EL (cell line): ENCODE data around the gene RACK1.
A peak's percentile ranks its signal among the peaks of the same experiment; 100 is the strongest.

Source experiments
- DNase-seq: peaks from one replicate; pipeline ENCODE4 v3.0.0-alpha.2; 2016

Gene RACK1

DNA sequence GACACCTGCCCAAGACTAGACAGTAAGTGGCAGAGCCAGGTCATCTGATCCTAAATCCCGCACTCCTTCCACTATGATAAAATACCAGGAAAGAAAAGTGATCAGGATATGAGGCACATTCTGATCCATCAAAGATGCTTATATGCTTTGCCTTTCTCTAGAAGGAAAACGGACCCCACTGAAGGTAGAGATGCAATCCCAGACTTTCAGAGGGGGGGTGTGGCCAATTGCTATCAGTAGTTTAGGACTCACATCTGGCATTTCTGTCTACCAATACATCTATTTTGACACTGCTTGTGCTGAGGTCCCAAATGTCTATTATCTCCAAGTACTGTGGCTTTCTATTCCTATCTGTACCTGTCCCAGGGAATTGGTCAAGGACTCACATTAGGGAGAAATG lies 15.6 kb upstream of the RACK1 start:
- no peak for DNase-seq

DNA sequence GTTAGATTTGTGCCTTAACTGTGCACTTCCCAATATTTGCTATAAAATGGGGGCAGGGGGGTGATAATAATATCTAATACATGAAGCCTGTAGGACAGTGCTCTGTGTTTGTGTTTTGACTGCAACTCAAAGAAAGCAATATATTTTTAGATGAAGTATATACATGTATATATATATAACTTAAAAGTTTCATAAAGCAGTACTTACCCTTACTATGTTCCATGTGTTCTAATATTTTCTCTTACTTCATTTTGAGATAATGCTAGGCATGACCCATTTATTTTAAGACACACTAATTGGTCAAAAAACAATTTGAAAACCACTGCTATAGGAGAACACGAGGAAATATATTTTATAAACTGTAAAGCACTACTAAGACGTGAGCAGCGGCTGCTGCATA lies 14.9 kb upstream of the RACK1 start:
- DNase-seq = no peak

DNA sequence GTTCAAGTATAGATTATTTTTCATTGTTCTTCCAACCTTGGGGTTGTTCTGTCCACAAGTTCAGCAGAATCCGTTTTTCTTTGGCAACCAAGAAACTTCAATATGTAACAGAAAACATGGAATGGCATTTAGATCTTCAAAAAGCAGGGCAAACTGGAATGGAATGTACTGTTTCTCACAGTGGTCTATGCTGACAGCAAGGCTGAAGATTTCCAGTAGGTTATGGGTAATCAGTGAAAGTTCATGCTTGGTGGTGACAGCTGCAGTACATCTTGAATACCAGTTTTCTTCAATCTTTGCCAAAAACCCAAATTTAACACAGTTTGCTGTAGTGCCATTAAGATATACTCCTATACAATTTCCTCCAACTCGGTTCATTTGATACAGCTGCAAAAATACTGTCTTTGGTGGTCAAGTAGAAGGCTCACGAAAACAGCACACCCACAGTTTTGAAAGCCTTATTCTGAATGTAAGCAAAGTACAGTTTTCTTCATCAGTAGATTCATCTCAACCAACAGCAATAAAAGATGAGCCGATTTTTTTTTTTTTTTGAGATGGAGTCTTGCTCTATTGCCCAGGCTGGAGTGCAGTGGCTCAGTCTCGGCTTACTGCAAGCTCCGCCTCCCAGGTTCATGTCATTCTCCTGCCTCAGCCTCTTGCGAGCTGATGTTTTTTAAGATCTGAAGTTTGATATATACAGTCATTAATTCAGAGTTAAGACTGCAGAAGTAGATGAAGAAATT lies 12.3 kb upstream of the RACK1 start:
- no peak for DNase-seq

DNA sequence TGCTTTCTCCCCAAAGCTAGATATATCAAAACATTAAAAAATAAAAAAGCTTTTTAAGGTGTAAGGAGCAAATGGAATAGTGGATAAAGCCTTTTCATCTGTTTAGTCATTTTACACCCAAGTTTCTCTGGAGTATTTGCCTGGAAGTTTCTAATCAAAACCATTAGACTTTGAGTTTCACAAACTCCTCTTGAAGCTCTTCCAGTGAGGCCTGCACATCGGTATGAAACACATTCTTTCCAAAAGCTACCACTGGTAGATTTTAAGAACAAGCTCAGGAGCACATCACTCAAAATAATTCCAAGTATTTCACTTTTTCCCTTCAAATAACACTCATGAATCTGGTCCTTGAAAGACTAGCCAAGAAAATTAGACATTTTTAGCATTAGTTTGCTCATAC lies 11.6 kb upstream of the RACK1 start:
- no peak for DNase-seq

DNA sequence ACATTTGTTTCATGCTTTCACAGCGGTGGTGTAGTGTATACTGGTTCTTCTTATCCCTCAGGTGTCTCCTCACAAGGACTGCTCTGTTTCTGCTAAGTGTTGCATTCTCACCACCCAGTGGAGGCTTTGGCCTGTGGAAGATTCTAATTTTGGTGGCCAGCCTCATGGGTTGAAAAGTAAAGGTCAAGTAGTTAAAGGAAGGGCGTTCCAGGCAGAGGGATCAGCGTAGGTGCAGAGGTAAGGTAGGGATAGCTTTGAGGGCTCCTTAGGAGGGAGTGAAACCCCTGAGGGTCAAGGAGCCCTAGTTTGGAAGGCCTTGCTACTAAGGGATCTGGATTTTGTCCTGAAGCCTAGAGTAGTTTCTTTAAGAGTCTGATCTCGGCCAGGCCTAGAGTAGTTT lies 4.6 kb upstream of the RACK1 start:
- no peak for DNase-seq

DNA sequence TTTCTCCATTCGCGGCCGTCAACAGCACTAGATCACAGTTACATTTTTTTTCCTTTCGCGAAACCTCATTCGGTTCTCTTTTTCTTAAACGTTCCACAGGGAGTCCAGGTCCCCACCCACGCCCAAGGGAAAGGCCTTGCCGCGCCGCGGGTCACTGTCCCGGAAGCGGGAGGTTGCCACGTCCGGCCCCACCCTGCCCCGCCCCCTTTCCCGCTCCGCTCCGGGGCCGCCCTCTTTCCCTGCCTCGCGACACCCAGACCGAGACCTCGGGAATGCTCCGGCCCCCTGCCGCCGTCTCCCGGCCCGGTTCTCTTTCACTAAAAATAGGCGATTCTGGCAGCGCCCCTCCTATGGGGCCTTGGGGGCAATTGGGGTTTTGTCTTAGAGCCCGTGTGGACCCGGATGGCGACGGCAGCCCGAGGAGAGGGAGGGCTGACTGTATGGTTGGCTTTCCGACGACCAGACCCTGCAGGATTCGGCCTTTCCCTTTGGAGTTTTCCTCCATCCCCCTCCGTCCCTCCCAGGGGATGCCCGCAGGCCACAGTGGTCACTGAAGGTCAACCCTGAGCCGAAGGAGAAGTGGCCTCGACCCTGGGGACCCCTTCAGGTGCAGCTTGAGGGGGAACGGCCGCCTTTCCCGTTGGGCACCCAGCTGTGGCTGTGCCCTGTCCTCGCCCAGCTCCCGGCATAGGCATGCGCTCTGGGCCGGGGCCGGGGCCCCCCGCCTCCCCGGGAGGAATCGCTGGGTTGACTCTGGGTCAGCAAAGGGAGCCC lies 2.8 kb upstream of the RACK1 start:
- peak; percentile 90 for DNase-seq

DNA sequence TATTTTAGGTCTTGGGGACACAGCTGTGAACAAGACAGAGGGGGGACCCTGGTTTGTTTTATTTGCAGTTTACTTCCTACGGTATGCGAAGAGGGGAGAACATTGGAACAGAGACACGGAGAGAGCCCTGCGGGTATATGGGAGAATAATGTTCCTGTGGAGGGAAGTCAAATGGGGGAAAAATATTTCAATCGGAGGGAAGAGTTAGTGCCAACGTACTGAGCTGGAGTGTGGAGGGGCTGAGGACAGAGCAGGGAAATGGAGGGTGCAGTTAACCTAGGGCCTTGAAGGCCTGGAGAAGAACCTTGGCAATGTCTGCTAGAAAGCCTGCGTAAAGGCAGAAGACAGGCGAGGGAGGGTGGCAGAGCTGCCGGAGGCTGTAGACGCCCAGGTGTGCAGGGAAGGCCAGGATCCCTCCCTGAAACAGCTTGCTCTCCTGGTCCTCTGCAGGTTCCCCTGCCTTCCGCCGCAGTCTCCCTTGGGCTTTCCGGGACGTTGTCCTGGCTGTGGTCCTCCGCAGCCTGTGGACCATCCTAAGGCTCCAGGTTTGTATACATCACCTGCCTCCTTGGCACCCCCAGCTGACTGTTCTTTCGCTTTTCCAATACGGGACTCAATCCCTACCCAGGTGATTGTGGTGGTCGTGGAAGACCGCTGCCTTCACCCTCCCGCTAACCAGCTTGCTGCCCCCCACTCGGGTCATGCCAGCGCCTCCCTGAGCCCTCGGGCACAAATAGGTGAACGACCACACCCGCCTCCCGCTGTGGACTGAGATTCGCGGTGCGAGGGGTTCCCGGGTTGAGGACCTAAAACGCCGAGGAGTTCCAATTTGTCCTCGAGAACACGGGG lies 1.9 kb upstream of the RACK1 start:
- no peak for DNase-seq

DNA sequence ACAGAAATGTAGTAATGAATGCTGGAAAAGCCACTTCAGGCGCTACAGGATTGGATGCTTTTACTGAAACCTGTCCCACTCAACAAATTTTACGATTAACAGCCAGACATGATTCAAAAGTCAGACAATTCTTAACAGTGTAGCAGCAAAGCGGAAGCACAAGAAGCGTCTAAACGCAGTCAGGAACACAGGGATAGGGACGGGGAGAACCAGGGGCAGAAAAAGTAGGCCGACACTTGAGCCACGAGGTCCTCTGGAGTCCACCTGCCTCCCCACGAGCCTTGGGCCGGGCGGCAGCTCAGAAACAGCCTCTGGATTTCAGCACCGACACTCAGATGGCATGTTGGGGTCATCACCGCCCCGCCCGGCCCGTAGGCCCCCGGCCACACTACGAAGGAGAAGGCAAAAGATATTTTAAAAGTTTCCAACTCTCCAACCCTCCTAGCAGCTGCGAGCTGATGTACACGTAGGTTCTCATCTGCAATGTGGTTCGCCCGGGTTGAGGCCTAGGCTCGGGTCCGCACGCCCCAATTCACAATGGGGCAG lies 615 bp downstream of the RACK1 start:
- DNase-seq = no peak

DNA sequence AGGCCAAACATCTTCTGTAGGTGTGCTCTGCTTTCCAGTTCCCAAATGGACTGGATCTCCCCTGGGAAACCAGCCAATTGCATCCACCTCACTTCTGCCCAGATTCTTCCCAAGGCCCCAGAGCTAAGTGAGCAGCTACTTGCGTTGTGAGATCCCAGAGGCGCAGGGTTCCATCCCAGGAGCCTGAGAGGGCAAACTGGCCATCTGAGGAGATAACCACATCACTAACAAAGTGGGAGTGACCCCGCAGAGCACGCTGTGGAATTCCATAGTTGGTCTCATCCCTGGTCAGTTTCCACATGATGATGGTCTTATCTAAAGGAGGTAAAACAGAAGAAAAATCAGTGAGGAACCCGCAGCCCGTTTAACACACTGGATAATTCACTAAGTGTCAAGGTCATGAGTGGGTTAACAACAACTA lies 1.7 kb downstream of the RACK1 start:
- peak; percentile 43 for DNase-seq

DNA sequence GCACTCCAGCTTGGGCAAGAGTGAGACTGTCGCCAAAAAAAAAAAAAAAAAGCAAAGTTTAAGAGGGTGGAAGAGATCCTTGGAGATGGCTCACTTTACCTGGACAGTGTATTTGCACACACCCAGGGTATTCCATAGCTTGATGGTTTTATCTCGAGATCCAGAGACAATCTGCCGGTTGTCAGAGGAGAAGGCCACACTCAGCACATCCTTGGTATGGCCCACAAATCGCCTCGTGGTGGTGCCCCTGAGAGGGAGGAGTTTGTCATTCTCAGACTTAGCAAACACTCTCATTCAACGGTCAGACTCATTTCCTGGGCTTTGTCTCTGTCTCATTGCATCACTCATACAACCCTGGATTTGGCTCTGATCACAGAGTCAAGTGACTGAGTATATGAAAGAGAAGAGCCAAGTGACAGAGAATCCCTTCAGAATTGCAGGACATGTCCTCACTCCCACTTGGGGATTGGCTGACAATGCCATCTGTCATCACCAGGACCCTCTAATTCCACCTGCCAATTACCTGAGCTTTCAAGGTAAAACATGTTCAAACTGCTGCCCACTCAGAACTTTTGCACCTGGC lies 2.2 kb downstream of the RACK1 start:
- DNase-seq = peak; percentile 87

DNA sequence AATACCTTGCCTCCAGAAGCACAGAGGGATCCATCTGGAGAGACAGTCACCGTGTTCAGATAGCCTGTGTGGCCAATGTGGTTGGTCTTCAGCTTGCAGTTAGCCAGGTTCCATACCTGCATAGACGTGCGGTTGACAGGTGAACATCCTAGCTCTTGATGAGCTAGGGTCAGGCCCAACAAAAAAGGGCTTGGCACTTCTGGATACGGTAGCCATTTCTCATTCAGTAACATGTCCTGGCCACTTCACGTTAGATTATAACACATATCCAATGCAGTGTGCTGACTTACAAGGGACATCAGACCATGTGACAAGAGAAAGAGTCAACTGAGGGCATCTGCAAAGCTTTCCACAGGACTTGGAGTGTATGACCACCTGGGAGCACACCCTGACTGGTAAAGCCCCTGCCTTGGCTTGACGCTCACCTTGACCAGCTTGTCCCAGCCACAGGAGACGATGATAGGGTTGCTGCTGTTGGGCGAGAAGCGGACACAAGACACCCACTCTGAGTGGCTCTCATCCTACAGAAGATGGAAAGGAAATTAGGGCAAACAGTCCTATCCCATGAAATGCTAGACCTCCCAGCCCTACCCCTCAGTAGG lies 4.5 kb downstream of the RACK1 start:
- DNase-seq = no peak

DNA sequence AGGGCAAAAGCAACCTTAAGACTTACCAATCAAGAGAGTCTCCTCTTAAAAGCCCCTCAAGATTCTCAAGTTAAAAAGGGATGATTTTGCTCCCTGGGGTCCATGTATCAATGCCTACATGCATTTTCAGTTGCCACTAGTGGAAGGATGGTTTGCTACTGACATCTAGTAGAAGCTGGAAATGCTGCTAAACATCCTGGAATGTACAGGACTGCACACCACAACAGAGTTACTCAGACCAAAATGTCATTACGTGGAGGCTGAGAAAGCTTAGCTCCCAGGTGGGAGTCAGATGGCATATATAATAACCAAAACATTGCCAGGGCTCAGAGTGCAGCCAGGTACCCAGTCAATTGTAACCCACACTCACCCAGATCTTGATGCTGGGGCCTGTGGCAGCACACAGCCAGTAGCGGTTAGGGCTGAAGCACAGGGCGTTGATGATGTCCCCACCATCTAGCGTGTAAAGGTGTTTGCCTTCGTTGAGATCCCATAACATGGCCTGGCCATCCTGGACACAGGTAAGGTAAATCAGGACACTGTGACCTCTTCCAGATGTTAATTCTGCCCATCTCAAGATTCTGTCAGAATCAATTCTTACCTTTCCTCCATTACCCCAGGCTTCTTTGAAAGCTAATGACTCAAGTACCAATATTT lies 5.8 kb downstream of the RACK1 start:
- no peak for DNase-seq

DNA sequence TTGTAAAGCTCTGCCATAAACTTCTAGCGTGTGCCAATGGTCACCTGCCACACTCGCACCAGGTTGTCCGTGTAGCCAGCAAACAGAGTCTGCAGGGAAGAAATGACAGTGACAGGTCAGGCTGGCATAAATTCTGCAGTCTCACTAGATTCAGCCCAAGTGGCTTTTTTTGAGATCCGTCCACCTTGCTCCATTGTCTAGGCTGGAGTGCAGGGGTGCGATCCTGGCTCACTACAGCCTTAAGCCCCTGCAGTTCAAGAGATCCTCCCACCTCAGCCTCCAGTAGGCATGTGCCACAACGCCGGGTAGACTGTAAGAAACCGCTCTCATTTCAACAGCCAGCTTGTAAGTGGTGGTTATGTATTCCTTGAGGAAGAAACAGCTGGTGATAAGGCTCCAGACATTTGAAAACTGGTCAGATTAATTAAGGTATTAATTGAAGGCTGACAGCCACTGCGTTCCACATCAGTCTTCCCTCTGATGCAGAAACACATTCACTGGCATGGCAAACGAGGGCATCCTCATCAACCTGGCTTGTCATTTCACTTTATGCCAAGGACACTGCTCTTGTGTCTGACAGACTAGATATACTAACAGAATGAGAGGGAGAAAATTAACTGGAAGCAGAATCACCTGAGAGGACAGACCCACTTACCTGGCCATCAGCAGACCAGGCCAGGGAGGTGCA lies 6.6 kb downstream of the RACK1 start:
- DNase-seq = no peak

DNA sequence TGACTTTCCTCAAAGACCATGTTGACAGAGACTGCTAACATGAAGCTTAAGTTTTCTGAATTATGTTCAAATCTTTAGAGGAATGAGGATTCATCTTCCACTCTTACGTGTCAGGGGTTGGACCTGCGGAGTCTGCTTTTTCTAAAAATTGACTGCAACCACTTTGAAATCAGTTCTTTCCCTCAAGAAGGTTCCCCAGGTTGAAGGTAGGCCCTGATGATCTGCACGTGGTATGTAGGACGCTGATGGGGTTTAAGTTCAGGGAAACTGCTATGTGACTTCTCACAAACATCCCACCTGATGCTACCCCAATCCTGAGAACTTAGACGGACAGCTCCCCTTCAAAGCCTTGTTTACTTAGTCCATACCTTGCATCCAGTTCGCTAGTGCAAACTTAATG lies 7.2 kb downstream of the RACK1 start:
- no peak for DNase-seq

DNA sequence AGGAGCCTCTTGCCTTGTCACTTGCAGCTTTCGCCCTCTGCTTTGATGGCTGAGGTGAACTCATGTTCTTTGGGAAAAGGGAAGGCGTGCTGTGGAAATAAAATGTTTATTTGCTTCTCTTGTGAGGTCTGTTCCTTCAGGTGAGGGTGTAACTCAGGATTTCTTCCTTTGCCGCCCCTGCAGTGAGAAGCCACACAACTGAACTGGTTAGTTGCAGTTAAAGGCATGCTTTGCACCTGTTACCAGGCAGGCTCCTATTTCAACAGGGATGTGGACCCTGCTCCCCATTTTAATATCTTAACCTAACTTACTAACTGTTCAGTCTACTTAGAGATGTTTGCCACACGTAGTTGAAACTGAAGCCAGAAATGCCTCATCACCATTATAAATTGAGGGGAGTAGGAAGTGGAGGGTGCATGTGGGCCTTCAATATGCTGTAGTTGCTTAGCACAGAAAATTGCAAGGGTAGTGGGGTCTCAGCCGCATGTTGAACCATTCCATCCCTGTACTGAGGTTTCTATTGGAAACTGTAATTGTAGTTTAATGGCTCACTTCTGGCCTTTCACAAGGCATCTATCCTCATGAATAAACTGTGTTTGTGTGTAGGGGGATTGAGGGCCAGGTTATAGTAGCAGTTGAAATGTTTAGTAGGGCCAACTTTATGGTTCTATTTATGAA lies 7.9 kb downstream of the RACK1 start:
- no peak for DNase-seq

DNA sequence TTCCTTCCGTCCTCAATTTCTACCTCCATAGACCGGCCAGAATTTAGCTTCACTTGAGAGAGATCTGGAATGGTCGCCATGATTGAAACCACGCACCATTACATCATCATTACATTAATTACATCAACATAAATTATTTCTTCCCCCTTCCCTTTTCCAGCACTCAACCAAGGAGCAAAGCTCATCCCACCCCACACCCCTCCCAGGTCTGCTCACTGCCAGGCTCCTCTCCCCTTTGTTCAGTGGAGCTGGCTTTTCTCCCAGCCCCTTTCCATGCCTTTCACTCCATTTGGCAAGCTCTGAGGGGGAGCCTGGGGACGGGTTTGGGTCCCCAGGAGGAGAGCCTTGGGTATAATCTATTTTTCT lies 8.4 kb downstream of the RACK1 start:
- no peak for DNase-seq

DNA sequence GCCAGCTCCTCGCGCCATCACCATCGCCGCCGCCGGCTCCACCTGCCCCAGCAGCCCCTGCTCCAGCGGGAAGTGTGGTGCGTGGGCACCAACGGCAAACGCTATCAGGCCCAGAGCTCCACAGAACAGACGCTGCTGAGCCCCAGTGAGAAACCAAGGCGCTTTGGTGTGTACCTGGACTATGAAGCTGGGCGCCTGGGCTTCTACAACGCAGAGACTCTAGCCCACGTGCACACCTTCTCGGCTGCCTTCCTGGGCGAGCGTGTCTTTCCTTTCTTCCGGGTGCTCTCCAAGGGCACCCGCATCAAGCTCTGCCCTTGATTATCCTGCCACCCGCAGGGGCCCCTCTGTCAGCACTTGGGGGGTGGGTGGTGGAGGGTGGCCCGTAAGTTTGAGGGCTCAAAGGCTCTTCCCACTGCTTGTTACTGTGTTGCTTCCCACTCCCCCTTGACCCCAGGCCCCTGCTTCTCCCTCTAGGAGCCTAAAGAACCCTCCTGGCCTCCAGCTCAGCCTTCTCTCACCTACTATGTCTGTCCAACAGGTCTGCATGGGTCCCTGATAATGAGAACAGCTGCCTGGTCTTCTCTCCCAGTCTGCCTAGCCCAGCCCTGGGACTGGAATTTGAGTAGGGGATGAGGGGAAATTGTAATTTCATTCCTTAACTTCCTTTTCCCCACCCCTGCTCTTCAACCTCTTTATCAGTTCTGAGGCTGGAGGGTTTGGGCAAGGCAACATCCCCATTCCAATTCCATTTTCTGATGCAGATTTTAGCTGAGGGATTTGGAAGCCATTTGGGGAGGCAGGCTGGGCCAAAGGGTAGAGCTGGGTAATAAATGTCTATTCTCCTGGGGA lies 9.0 kb downstream of the RACK1 start:
- DNase-seq = no peak

DNA sequence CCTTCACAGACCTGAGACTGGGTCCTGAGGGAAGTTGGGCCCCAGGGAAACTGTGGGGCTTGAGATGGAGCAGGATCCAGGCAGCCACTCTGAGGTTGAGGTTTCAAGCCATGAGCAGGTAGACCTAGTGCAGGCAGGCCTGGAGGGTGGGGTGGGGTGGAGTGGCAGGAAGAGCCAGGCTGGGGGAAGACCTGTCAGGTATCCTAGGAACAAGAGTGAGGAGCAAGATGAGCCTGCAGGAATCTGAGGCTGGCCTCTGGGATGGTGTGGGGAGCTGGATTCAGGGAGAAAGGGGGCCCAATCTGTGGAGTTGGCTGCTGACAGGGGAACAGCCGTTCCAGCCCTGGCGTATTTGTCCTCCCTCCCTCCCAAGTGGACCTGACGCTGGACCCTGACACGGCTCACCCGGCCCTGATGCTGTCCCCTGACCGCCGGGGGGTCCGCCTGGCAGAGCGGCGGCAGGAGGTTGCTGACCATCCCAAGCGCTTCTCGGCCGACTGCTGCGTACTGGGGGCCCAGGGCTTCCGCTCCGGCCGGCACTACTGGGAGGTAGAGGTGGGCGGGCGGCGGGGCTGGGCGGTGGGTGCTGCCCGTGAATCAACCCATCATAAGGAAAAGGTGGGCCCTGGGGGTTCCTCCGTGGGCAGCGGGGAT lies 9.8 kb downstream of the RACK1 start:
- no peak for DNase-seq

DNA sequence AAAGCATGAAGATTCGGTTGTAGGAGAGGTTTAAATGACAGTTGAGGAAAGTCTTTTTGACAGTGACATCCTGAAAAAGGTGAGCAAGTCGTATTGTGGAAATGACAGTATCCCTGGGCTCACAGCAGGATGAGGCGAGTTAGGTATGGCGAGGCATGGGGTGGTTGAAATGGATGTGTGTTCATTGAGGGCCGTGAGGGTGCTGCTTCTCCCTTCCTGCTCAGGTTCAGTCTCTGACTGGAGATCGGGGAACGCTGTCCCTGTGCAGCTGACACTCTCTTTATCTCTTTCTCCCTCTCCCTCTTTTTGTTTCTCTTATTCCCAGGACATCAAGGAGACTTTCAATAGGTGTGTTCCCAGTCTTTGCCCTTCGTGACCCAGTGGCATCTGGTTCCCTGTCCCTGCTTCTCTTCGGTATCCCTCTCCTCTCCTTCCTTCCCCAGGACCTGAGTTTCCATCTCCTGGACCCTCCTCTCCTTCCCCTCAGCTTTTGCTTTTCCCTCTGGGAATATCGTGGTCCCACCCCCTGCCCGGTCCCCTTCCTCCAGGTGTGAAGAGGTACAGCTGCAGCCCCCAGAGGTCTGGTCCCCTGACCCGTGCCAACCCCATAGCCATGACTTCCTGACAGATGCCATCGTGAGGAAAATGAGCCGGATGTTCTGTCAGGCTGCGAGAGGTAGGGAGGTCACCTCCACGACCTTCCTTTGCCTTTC lies 10.5 kb downstream of the RACK1 start:
- no peak for DNase-seq
